H1 (cell line): ENCODE data around the gene PTPRO. TPM values are rescaled to one million over a fixed set of nuclear protein-coding genes. Genes with fewer than 3 reads are reported as not detected.

Experiments used
- CTCF ChIA-PET: fragments of 300-600 bp; sonication (Branson Sonifier 250); formaldehyde crosslinking; loops from one replicate; lab custom pipeline; 2021; ENCODE audit not compliant: partially characterized antibody; lab: Charles Lee
- POLR2A ChIA-PET: fragments of 300-600 bp; sonication (Branson Sonifier 250); formaldehyde crosslinking; loops from one replicate; lab custom pipeline; 2021; ENCODE audit warnings: inconsistent platforms; ENCODE audit not compliant: partially characterized antibody; lab: Charles Lee
- DNase-seq, 2 experiments: peaks; one replicate each; pipeline versions ENCODE4 v3.0.0 to v3.0.0-alpha.2; 2010 to 2022; ENCODE audit warnings: low spot score in 2 of 2, low read depth in 1 of 2, mixed read lengths in 1 of 2
- FAIRE-seq: peaks from 2 replicates; lab custom pipeline; 2011; peaks lifted over from hg19 to GRCh38; lab: Jason Lieb, UNC
- H2AFZ ChIP-seq: 2 replicates; pipeline ENCODE4 v1.8.1; 2012; ENCODE audit warnings: low read length, inconsistent platforms
- H2AK5ac ChIP-seq: 2 replicates; pipeline ENCODE4 v1.6.1; 2013; ENCODE audit warnings: low read depth, low read length
- H2BK120ac ChIP-seq: replicated peaks from 2 replicates; pipeline ENCODE3; 2013; ENCODE audit warnings: low read depth, low read length, inconsistent platforms
- H2BK12ac ChIP-seq: 2 replicates; pipeline ENCODE4 v1.6.1; 2013; ENCODE audit warnings: low read depth, low read length
- H2BK15ac ChIP-seq: 2 replicates; pipeline ENCODE4 v1.6.1; 2013; ENCODE audit warnings: low read length
- H2BK20ac ChIP-seq: 2 replicates; pipeline ENCODE4 v1.6.1; 2013; ENCODE audit warnings: low read length
- H2BK5ac ChIP-seq: 2 replicates; pipeline ENCODE4 v1.6.1; 2013; ENCODE audit warnings: low read depth, low read length
- H3K14ac ChIP-seq: 2 replicates; pipeline ENCODE4 v1.6.1; 2013; ENCODE audit warnings: inconsistent platforms; ENCODE audit not compliant: insufficient read length
- H3K18ac ChIP-seq: 2 replicates; pipeline ENCODE4 v1.6.1; 2013; ENCODE audit warnings: low read length; ENCODE audit errors: extremely low read depth
- H3K23ac ChIP-seq: 2 replicates; pipeline ENCODE4 v1.6.1; 2013; ENCODE audit warnings: inconsistent platforms; ENCODE audit not compliant: insufficient read length
- H3K23me2 ChIP-seq: 2 replicates; pipeline ENCODE4 v1.6.1; 2013; ENCODE audit warnings: low read depth, low read length
- H3K27ac ChIP-seq: 2 replicates; pipeline ENCODE4 v1.6.1; 2011; ENCODE audit warnings: low read depth, low read length, inconsistent platforms
- H3K27me3 ChIP-seq, 4 experiments: replicated peaks in 1 of 4; 1 replicate in 1 of 4; 2 replicates in 3 of 4; pipeline versions ENCODE4 v1.6.1 to v1.8.1; 2011 to 2013; ENCODE audit warnings: low read length in 3 of 4, mild to moderate bottlenecking in 3 of 4, inconsistent platforms in 2 of 4, mixed read lengths in 2 of 4, moderate library complexity in 1 of 4; ENCODE audit not compliant: control insufficient read depth in 3 of 4, insufficient read depth in 3 of 4; ENCODE audit errors: extremely low read depth in 1 of 4
- H3K36me3 ChIP-seq, 4 experiments: 2 replicates each; pipeline versions ENCODE4 v1.6.1 to v1.8.1; 2011 to 2013; ENCODE audit warnings: mild to moderate bottlenecking in 4 of 4, low read length in 3 of 4, moderate library complexity in 2 of 4, control low read depth in 1 of 4, inconsistent platforms in 1 of 4; ENCODE audit not compliant: insufficient read depth in 4 of 4, control insufficient read depth in 2 of 4
- H3K4ac ChIP-seq: replicated peaks from 2 replicates; pipeline ENCODE3; 2013; ENCODE audit warnings: low read length, low read depth, mixed read lengths, inconsistent platforms; ENCODE audit not compliant: insufficient read length
- H3K4me1 ChIP-seq, 4 experiments: replicated peaks in 1 of 4; 1 replicate in 1 of 4; 2 replicates in 3 of 4; pipeline versions ENCODE4 v1.6.1 to v1.8.1; 2011 to 2013; ENCODE audit warnings: low read length in 3 of 4, inconsistent platforms in 2 of 4, mixed read lengths in 1 of 4; ENCODE audit not compliant: insufficient read depth in 4 of 4, control insufficient read depth in 3 of 4
- H3K4me2 ChIP-seq, 2 experiments: 2 replicates each; pipeline versions ENCODE4 v1.6.1 to v1.8.1; 2011 to 2013; ENCODE audit warnings: low read depth in 2 of 2, low read length in 2 of 2, control low read depth in 1 of 2, inconsistent platforms in 1 of 2, mild to moderate bottlenecking in 1 of 2; ENCODE audit not compliant: insufficient read depth in 1 of 2
- H3K4me3 ChIP-seq, 4 experiments: fragments of 200-600, 300-600 bp in 1 of 4; sonication (generic), shearing (Covaris generic), sonication (Bioruptor Twin) in 1 of 4; 2 replicates each; pipeline versions ENCODE4 v1.5.1 to v1.8.1; 2011 to 2016; ENCODE audit warnings: low read length in 4 of 4, low read depth in 3 of 4, control low read depth in 2 of 4, inconsistent platforms in 2 of 4, mild to moderate bottlenecking in 2 of 4, mixed read lengths in 1 of 4, moderate library complexity in 1 of 4; ENCODE audit not compliant: insufficient read depth in 2 of 4; ENCODE audit errors: extremely low read depth in 1 of 4
- H3K56ac ChIP-seq: replicated peaks from 2 replicates; pipeline ENCODE3; 2013; ENCODE audit warnings: low read depth, mild to moderate bottlenecking, mixed read lengths, low read length, inconsistent platforms; ENCODE audit not compliant: insufficient read length
- H3K79me1 ChIP-seq: 2 replicates; pipeline ENCODE4 v1.6.1; 2013; ENCODE audit warnings: low read depth, low read length, control low read depth
- H3K79me2 ChIP-seq, 2 experiments: 2 replicates each; pipeline versions ENCODE4 v1.6.1 to v1.8.1; 2012 to 2013; ENCODE audit warnings: low read length in 2 of 2, mild to moderate bottlenecking in 2 of 2, inconsistent platforms in 1 of 2; ENCODE audit not compliant: insufficient read depth in 2 of 2, control insufficient read depth in 1 of 2
- H3K9ac ChIP-seq, 4 experiments: replicated peaks in 1 of 4; 1 replicate in 1 of 4; 2 replicates in 3 of 4; pipeline versions ENCODE4 v1.6.1 to v1.8.1; 2011 to 2013; ENCODE audit warnings: low read depth in 3 of 4, low read length in 3 of 4, control low read depth in 2 of 4, mild to moderate bottlenecking in 2 of 4, moderate library complexity in 2 of 4, inconsistent platforms in 1 of 4; ENCODE audit errors: extremely low read depth in 1 of 4
- H3K9me3 ChIP-seq, 2 experiments: 2 replicates each; pipeline versions ENCODE4 v1.6.1 to v1.8.1; 2012 to 2013; ENCODE audit warnings: mild to moderate bottlenecking in 2 of 2, moderate library complexity in 2 of 2, control low read depth in 1 of 2, inconsistent platforms in 1 of 2, low read depth in 1 of 2, low read length in 1 of 2, mixed read lengths in 1 of 2; ENCODE audit not compliant: insufficient read depth in 2 of 2
- H4K20me1 ChIP-seq, 2 experiments: replicated peaks in 1 of 2; 2 replicates each; pipeline versions ENCODE3 to v1.8.1; 2011 to 2013; ENCODE audit warnings: inconsistent platforms in 2 of 2, low read length in 2 of 2, mild to moderate bottlenecking in 1 of 2; ENCODE audit not compliant: insufficient read depth in 2 of 2, control insufficient read depth in 1 of 2
- H4K5ac ChIP-seq: 2 replicates; pipeline ENCODE4 v1.6.1; 2013; ENCODE audit warnings: low read length, low read depth, mixed read lengths, inconsistent platforms; ENCODE audit not compliant: insufficient read length
- H4K8ac ChIP-seq: 2 replicates; pipeline ENCODE4 v1.8.0; 2013; ENCODE audit warnings: mild to moderate bottlenecking, moderate library complexity, low read length, inconsistent platforms; ENCODE audit not compliant: insufficient read depth; ENCODE audit errors: extremely low read depth
- H4K91ac ChIP-seq: replicated peaks from 2 replicates; pipeline ENCODE3; 2013; ENCODE audit warnings: low read length, mixed read lengths, inconsistent platforms; ENCODE audit not compliant: insufficient read length
- ATF3 ChIP-seq: IDR thresholded peaks from 2 replicates; pipeline ENCODE4 v1.6.1; 2011; ENCODE audit warnings: low read depth, mild to moderate bottlenecking, low read length; ENCODE audit not compliant: insufficient read depth
- CBX5 ChIP-seq: fragments of 300-800, 300-1000 bp; sonication (generic); IDR thresholded peaks from 2 replicates; pipeline ENCODE4 v1.7.1; 2016; ENCODE audit warnings: antibody characterized with exemption, low read length, low read depth
- CTBP2 ChIP-seq: IDR thresholded peaks from 2 replicates; pipeline ENCODE4 v1.7.0; 2011; ENCODE audit warnings: borderline replicate concordance, mild to moderate bottlenecking, moderate library complexity, mixed read lengths, low read length; ENCODE audit not compliant: insufficient read depth, insufficient read length
- KDM1A ChIP-seq: fragments of 200-600, 300-600 bp; sonication (generic); IDR thresholded peaks from 2 replicates; pipeline ENCODE4 v1.7.1; 2016; ENCODE audit warnings: mild to moderate bottlenecking, low read length, borderline replicate concordance
- polyA plus RNA-seq, 7 experiments: library from polyadenylated mRNA; depleted of rRNA in 3 of 7; stranded (reverse) in 5 of 7; unstranded in 2 of 7; fragments of >200 nt in 5 of 7; fragments of 200-250 nt in 2 of 7; gene quantifications; 1 replicate in 5 of 7; 2 replicates in 1 of 7; 4 replicates in 1 of 7; pipeline versions ENCODE4 v1.2.1 to v1.2.3, GENCODE V29; 2011 to 2013; ENCODE audit warnings: missing spikeins in 2 of 7, mixed read lengths in 2 of 7
- total RNA-seq: library from RNA; stranded (reverse); fragmentation: NEBNext Ultra II Directional; extraction: Animal tissue kit (Norgen Biotek cat#: 25700); gene quantifications from 2 replicates; pipeline ENCODE4 v1.2.1, GENCODE V29; 2021

PTPRO gene
- total and polyA plus RNA-seq, 2 of the 8 experiments (the other 6 are each of a cell fraction or from before 2014, with no cell fraction given) = 0.73 to 1.7 TPM

- no peaks in the 10 kb centered on the region for H3K79me1 ChIP-seq
- no peak overlapping the region for H2BK20ac ChIP-seq
- DNase-seq (no peak), FAIRE-seq (no peak)
- H3K4me3 ChIP-seq = no peak overlapping the region
- H3K4ac ChIP-seq = no peak overlapping the region
- no peak overlapping the region for H2AK5ac ChIP-seq
- no peaks in the 10 kb centered on the region for H3K23me2 ChIP-seq
- no peaks in the 10 kb centered on the region for H3K36me3 ChIP-seq
- H2BK120ac ChIP-seq = no peak overlapping the region
- H3K4me1 ChIP-seq = no peaks in the 10 kb centered on the region; a peak in 1 of 7 replicates
- H2AFZ ChIP-seq = no peak overlapping the region
- no peaks in the 10 kb centered on the region for H3K27me3 ChIP-seq
- no peak overlapping the region for H4K91ac ChIP-seq
- H2BK12ac ChIP-seq = no peak overlapping the region
- H3K18ac ChIP-seq = no peak overlapping the region
- ChIA-PET CTCF (no interaction called here), POLR2A (no interaction called here)
- H4K5ac ChIP-seq = no peak overlapping the region
- no peaks in the 10 kb centered on the region for H4K20me1 ChIP-seq
- no peak overlapping the region for H2BK15ac ChIP-seq
- H3K27ac ChIP-seq = no peak overlapping the region
- no peak overlapping the region for H3K4me2 ChIP-seq
- no peaks in the 10 kb centered on the region for H3K9me3 ChIP-seq
- TF ChIP-seq CTBP2 (no peak), ATF3 (no peak), KDM1A (no peak), CBX5 (no peak)
- H3K56ac ChIP-seq = no peak overlapping the region
- no peak overlapping the region for H2BK5ac ChIP-seq
- H4K8ac ChIP-seq = no peak overlapping the region
- H3K14ac ChIP-seq = no peak overlapping the region
- H3K9ac ChIP-seq = no peak overlapping the region
- no peak overlapping the region for H3K23ac ChIP-seq
- no peaks in the 10 kb centered on the region for H3K79me2 ChIP-seq
Observed at GRCh38 chr12:15393995-15394394, 71.7 kb downstream of the PTPRO start.
